G401.6 (cell line): ENCODE results near the gene IER5.

Experiments used
- FAIRE-seq: peaks from 2 replicates; lab custom pipeline; 2012; peaks lifted over from hg19 to GRCh38; lab: Jason Lieb, UNC

IER5 gene

DNA sequence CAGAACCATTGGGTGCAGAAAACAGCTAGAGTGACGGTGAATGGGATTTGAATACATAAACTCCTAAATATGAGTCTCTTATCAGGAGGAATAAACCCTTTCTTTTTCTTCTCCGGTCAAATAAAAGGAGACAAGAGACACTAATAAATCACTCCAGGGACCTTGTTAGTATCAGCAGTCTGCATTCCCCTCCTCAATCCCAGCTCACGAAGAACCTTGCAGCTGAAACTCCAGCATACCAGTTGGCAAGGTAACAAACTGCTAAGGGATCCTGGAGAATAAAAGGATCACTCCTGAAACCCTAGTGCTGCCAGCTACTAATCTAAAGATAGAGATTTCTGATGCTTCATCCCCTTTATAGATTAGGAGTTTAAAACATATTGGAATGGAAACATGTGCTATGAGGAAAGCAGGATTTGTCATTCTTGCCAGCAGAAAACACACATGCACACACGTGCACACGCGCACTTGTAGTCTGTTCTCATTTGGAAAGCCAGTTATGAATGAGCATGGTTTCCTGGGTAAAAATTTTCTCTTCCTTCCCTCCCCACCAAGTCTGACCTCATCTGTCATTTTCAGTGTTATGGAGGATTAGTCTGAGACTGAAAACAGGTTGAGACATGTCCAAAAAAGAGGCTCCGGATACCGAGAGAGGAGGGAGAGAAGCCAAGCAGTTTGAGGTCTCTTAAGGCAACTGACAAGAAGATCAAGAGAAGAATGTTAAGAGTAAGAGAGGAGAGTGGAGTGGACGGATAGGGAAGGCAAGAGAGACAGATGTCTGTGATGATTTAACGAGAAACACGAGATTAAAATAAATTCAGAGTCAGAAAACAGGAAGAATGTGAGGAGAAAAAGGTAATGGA, 10.9 kb downstream of the IER5 start:
- no peak for FAIRE-seq

DNA sequence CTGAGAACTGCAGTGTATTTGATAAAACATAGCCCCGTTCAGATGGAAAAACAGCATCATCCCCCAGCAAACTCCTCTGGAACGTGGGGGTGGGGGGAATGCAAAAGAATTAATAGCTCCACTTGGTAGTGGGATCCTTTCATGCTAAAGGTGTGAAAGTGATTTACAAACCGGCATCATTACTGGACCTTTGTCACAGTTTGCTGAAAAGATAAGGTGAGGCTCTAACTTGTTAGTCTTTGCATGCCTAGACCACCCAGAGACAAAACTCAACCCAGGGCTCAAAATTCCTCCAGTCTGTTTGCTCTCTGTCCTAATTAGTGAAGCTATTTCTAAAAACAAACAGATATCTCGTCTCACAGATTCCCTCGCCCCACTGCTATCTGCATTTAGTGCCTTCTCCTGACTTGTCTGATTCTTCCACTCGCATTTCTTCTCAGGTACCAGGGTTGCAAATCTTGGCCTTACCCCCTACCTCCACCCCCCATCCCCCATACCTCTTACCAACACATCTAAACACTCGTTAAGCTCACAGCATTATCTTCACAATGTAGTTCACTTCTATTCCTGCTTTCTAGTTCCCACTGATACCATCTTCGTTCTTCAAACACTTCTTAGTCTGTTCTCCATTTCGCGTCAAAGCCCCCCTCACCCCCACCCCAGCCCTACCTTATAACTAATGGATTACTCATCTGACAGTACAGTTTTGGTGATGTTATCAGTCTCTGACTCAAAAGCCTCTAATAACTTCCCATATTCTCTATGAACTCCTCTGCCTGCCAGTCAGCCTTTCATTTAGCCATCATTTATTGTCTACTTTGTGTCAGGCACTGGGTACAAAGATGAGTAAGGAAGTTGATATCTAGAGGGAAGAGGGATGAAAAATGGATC, 11.8 kb downstream of the IER5 start:
- no peak for FAIRE-seq

DNA sequence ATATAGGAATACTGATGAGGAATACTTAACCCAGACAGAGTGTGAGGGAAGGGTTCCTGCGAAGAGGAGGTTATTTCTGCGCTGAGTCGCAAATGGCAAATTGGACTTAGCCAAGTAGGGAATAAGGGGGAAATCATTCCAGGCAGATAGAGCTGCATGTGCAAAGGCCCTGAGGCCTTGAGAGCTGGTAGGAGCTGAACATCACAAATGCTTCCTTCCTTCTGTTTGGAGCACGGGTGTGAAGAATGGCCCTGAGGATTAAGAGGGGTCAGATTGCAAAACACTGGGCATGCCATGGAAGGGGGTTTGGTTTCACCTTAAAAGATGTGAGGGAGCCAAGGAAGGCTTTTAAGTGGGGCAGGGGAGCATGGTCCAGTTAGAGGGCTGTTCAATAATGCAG, 12.4 kb downstream of the IER5 start:
- FAIRE-seq: no peak

DNA sequence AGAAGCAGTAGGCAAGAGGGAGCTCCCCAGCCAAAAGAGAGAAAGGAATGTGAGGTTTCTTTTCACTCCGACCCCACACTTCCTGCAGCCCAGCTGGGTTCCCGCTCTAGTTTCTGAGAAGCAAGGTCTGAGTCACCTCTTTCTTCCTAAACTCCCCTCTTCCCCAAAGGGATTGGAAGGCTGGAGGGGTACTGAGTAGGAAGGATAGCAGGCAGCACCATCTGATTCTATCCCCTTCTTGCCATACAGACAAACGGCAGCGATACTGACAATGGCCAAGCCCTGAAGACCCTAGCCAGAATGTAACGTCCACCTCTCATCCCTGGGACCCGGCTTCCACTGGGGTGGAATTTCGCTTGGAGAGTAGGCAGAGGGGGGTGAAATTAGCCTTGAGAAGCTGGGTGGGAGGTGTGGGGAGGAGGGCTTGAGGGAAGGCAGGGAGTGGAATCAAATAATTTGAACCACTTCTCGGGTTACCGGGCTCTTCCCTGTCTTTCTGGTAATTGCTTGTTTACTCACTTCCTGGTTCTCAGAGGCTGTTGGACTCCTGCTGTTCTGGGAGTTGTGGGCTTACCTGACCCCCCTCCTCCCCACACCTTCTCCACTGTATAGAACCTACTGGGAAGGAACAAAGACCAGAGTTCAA, 13.2 kb downstream of the IER5 start:
- FAIRE-seq: peak; percentile 79

DNA sequence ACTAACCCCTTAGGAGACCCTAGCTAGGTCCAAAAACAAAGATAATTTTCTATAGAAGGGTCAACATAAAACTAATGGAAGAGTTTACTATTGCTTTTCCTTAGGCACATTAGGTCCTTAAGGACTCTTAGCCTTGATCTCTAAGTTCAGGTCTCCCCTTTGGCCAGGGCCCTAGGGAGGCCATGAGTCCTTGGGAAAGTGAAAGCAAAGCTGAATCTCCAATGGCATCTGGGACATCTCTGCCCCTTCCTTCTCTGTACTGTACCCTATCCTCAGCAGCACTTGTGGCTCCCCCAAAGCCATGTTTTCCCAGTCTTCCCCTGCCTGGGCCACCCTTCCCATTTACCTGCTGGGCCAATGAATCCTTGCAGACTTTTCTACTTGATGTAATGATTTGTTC, 14.3 kb downstream of the IER5 start:
- no peak for FAIRE-seq

DNA sequence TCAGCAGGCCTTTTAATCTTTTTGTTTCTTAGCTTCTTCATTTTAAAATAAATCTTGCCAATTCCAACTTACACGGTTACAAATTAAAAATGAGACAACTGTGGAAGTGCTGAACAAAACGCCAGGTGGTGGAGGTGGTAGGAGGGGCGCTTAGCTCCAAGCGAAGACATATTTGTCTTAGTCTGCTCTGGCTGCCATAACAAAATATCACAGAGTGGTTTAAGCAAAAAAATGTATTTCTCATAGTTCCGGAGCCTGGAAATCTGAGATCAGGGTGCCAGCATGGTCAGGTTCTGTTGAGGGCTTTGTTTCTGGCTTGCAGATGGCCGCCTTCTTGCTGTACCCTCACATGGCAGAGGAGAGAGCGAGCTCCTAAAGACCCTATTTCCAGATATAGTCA, 14.9 kb downstream of the IER5 start:
- FAIRE-seq: no peak

DNA sequence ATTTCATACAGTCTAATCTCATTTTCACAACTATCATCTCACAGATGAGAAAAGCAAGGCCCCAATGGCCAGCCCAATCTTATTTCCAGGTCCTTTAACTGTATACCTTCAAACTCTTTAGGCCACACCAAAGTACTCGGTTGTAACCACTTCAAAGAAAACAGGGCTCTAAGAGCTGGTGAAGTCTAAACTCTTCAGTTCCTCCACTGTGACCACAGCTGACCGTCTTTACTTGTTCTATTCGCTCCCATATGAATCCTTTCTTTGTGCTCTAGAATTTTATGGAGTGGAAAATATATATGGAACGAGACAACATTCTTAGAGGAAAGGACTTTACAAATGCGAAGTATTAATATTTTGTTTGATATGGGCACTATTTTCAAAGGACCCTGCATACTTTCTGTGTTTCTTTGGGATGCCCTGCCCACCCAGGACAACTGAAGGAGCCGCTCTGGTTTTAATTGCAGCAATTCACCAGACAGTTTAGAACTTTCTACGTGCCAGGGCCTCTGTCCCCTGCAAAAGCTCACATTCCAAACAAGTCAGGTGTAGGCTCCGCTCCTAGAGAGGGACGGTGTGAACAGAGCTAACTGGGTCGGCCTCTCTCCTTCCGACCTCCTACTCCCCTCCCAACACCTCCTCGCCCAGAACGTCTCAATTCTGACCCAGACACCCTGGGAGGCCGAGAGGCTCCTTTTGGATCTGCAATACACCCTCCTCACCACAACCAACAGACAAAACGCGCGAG, 15.7 kb downstream of the IER5 start:
- no peak for FAIRE-seq

DNA sequence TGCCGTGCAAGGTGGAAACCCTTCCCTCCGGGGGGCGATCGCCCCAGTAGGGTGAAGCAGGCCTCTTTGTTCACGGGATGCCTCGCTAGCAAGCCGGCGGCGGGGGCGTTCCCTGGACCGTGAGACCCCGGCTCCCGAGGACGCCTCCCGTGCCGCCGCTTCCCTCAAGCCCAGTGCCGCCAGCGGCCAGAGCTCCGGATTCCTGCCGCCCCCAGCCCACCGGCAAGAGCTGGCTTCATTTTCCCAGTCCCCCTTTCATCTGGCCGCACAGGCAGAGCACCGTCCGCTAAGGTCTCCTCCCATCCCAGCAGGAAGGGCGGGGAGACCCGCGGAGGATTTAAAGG, 16.3 kb downstream of the IER5 start:
- no peak for FAIRE-seq

DNA sequence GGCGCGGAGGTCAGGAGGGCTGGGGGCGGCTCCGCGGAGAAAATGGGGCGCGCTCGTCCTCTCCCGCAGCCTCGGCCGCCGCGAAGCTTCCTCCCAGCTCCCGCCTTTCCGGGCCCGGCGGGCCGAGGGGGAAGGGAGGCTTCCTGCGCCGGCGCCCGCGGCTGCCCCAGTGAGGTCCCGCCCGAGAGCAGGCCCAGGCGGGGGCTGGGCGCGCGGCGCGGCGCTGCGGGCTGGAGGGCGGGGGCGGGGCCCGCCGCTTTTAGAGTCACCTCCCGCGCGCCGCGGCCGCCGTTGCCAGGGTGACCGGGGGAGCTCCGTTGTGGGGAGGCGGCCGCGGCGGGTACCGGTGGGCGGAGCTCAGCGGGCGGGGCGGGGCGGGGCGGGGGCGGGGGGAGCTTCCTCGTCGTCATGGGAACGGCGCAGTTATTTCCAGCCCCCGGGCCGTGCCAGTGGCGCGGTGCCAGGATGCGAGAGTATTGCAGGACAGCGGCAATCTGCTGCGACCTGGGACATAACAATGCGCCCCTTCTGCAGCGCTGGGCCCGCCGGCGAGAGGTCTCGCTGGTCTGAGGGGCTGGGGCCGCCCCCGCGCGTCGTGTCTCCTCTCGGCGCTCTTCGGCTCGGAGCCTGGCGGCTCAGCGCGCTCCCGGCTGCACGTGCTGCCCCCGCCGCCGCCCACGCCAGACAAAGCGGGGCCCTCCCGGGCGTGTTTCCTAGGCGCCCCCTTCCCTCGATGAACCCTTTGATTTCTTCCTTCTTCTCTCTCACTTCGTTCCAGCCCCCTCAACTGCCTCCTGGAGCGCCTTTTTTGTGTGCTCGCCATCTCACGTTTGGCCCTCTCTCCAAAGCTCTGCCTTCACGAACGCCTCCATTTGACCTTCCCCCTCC, 16.9 kb downstream of the IER5 start:
- no peak for FAIRE-seq

DNA sequence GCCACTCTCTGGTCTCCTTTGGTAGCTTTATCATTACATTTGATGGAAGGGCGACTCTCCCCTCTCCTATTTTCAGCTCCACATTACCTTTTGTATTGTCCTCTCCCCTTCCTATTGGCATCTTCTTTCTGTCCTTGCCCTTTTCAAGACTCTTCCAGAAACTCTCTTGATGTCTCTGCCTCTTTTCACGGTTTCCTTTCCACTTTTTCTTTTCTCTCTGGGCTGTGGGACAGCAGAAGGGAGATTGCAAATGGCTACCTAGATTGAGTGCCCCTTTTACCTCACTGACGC, 17.5 kb downstream of the IER5 start:
- FAIRE-seq: no peak

DNA sequence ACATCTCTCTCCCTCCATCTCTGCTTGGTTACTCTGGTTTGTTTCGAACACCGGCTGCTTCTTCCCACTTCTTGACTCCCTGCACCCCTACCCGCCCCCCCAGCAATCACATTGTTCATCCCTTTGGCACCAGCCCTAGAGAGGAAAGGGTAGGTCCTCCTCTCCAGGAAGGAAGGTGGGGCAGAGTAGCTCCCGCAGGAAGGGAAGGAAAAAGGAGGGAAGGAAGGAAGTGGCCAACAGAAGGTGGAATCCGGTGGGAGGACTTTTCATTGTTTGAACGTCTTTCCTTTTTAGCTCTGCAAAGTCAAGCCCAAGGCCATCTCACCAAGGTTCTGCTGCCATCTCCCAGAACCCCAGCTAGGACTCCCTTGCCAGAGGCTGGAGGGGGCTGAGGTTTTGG, 18.0 kb downstream of the IER5 start:
- FAIRE-seq: no peak

DNA sequence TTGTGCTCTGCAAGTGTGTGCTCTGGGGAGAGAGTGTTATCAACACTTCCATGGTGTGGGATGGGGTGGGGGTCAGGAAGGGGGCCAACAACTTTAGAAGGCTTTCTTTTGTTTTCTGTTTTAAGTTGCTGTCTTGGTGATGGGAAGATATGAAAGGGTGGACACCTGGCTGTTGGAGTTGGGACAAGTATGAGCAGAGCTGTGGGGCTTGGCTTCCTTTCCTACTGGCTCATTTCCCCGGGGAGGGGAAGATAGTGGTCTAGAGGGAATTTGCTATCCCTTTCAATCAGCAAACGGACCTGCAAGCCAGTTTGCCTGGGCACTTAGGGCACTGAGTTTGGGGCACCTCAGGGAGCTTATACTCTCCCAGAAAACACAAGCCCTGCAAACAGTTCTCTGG, 19.2 kb downstream of the IER5 start:
- no peak for FAIRE-seq

DNA sequence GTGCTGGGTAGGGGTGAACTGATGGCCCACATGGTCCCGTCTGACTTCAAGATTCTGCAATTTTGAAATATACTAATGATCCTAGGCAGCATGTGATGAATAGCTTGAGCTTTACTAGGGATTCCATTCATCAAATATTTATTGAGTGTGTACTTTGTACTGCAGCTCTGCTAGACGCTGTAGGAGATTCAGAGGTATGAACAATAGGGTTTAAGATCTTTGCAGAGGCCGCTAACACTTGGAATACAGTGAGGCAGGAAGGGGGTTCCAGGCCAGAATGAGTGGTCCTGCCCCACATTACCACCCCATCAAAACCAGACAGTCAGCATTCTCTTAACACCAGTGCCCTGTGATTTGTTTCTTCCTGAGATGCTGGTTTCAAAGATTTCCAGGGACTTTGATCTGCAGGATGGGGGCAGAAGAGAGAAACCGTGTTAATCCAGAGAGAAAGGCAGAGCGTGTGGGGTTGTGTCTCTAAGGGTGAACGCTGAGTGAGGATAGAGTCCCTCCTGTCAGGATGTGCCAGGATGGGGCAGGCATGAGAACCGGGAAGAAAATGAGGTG, 19.9 kb downstream of the IER5 start:
- no peak for FAIRE-seq

DNA sequence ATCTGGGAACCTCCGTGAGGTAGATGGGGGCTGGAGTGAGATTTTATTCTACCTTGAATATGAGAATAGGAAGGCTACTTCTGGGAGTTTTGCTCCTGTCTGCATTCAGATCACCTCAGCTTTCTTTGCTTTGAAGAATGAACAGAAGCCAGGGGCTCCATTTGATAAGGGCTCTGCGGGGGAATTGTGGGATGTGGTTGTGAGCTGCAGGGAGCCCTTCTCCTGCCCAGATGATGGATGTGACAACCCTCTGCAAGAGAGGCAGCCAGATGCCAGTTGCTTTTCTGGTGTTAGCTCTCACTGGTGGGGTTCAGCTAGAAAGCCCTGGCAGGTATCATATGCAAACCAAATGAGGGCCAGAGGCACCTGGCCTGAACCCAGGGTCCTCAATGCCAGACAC, 21.5 kb downstream of the IER5 start:
- no peak for FAIRE-seq

DNA sequence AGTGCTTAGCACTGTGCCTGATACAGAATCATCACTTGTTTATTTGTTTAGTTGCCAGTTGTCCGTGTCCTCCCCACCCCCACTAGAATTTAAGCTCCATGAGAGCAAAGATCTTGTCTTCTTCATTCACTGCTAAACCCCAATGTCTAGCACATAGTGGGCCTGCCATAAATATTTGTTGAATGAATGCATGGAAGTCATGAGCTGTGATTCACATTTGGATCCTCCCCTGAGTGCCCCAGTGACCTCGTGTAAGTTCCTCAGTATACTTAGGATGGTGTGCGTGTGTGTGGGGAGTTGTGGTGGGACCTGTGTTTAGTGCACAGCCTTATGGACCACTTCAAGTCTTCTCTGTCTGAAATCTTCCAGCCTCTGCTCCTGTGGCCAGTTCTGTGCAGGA, 23.1 kb downstream of the IER5 start:
- no peak for FAIRE-seq

DNA sequence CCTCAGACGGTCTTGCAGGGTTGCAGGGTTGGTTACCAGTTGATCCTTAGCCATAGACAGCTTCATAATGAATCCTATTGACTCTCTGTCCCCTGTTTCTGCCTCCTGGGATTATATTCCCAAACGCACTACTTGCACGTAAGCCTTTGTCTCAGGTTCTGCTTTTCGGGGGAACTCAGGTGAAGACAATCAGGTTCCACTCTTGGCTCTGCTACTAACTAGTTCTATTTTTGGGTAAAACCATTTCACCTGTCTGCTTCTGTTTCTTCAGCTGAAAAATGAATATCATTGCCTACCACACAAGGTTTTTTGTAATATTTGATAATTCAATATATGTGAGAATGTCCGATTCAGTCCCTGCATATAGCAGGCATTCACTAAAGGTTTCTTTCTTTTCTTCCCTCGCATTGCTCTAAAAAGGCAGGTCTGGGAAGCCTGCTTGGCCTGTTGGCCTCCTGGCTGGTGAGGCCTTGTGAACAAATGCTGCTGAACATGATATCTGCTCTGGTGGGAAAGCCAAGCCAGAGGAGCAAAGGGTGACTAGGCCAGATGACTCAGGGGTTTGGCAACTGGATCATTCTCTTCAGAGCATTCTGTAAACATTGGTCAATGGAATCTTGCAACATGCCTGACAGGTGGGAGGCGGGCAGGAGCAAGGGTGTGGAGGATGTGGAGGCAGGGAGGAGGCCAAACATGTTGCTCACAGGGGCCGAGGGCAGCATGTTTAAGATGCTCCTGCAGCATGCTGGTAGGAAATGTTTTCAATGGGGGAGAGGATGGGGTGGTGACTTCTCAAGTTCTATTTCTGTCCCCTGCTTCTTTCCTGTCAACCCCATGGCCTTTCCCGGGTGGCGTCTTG, 23.8 kb downstream of the IER5 start:
- no peak for FAIRE-seq

DNA sequence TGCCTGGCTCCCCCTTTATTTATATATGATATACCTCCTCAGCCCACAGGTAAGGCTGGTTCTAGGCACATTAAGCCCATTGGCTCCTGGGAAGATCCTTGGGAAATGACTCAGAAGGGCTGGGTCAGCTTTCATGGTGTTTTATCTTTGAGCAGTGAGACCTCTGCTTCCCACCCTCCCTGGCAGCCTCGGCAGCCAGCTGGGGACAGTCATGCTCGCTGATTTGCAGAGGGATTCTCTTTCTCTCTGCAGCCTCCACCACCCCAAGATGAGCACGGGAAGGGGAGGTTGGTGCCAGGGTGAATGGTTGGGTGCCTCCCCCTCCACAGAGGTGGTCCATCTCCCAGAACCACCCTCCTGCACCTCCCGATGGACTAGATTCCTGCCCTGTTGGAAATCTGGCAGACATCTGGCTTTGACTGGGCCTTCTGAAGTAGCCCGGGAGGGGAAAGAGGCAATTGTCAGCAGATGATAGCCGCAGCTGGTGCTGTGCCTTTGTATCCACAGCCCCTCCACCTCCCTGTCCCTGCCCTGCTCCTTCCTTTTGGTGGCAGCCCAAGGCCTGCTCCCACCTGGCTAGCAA, 24.6 kb downstream of the IER5 start:
- no peak for FAIRE-seq

DNA sequence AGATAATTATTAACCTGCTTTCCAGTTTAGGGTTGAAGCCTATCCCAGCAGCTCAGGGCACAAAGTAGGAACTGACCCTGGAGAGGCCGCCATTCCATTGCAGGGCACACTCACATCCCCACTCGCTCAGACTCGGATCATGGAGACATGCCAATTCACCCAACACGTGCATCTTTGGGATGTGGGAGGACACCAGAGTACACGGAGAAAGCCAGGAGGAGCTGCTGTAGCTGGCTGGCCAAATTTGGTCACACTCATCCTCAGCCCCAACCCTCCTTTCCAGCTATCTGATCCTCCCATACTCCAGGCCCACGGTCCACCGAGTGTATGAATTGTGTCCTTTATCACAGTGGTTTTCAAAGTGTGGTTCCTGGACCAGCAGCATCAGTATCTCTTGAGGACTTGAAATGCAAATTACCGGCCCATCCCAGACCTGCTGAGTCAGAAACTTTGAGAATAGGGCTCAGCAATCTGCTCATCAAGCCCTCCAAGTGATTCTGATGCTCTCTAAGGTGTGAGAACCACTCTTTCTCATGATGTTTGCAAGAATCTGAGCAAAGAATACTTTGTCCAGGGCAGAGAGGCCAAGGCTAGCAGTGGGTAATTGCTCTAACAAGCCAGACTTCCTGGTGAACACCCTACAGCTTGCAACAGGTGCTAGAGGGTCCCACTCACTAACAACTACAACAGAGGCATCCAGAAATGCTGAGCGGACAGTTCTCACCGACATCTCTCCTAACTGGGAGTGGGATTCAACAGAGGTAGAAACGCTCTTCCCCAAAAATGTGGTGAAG, 26.3 kb downstream of the IER5 start:
- no peak for FAIRE-seq

DNA sequence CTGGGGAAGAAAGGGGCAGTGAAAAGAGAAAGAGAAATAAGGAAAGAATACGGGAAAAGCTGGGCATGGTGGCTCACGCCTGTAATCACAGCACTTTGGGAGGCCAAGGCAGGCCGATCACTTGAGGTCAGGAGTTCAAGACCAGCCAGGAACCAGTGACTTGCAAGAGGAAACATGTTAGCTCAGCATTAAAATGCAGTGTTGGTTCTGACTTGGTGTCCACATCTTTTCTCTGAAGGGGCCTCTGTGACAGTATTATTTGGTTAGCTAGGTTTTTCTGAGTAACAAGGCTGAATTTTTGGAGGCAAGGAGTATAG, 26.8 kb downstream of the IER5 start:
- FAIRE-seq: no peak
